ENCODE measurements around the gene ABCF1.

ABCF1 gene

GRCh38 chr6:30601815-30602641 is 30.8 kb downstream of the ABCF1 start:
- no peak for DNase-seq

- DNase-seq = no peak
Observed at GRCh38 chr6:30603961-30604360, 32.7 kb downstream of the ABCF1 start.

DNA sequence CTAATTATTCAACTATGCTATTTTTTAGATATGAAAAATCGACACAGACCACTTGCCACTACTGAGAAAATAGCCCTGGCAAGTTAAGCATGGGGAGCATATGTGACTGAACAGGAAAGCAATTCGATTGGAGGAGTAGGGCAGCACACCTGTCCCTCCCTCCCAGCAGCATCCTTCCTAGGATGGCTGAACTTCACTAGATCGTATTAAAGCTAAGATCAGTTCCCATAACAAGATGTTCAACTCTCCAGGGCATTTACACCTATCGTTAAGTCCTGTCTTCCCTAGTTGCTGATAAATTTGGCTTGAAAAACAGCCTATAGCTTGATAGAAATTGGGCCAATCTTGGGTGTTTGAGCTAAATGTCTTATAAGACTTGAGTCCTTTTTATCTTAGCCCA is 38.8 kb downstream of the ABCF1 start:
- no peak for DNase-seq

GRCh38 chr6:30611150-30611855 is 40.1 kb downstream of the ABCF1 start:
- no peak for DNase-seq

DNA sequence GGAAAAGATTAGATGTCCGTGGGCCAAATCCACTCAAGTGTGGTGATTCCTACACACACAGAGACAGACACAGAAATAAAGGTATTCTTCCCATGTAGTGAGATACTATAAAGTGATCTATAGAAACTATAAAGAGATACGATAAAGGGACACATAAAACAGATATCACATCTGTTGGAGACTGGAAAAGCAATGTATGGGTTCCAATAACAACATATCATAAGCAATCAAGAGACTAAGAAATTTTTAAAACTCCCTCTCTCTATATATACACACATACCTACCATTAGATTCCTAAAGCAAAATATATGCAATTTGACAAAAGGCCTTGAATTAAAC is 40.6 kb downstream of the ABCF1 start:
- DNase-seq = no peak

DNA sequence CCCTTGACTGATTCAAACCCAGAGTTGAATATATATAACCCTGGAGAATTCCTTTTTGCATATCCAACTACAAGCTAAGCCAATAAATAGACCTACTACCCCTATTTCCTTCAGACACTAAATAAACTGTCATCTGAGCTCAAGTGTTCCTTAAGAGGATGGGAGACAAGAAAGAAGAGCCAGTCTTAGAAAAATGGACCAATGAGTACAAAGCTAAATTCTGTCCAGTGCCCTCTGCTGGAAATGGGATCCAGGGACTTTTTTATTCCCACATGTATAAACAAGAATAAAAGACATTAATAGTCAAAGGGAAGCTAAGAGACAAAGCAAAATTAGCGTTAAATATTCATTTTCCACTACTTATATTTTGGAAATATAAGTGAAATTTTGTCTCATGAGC is 41.0 kb downstream of the ABCF1 start:
- no peak for DNase-seq

DNA sequence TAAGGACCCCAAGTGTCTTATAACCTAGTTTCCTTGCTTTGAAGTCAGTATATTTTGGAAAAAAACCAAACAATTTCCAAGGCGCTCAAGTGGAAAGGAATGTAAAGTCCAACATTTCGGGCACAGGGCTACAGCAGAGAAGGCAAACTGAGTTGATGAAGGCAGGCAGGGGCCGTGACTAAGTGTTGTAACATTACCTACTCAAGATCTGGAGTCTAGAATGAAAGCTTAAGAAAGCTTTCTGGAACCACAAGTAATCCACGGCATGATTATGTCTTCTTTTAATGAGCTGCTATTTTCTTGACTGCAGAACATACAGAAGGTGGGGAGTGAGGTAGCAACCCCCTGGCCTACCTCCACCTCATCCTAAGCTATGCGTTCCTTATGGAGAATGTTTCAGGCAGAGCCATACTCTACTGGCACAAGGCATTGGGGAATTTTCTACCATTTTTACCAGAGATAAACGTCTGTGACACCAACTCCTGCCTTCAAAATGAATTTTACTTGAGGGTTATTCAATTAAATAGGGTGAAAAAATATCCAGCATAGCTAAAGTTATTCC is 41.5 kb downstream of the ABCF1 start:
- no peak for DNase-seq

- DNase-seq = no peak
Observed at GRCh38 chr6:30613251-30614043, 42.2 kb downstream of the ABCF1 start.

GRCh38 chr6:30614044-30614842 is 43.0 kb downstream of the ABCF1 start:
- DNase-seq = no peak

GRCh38 chr6:30614843-30615218 is 43.6 kb downstream of the ABCF1 start:
- DNase-seq = peak; percentile 99

DNA sequence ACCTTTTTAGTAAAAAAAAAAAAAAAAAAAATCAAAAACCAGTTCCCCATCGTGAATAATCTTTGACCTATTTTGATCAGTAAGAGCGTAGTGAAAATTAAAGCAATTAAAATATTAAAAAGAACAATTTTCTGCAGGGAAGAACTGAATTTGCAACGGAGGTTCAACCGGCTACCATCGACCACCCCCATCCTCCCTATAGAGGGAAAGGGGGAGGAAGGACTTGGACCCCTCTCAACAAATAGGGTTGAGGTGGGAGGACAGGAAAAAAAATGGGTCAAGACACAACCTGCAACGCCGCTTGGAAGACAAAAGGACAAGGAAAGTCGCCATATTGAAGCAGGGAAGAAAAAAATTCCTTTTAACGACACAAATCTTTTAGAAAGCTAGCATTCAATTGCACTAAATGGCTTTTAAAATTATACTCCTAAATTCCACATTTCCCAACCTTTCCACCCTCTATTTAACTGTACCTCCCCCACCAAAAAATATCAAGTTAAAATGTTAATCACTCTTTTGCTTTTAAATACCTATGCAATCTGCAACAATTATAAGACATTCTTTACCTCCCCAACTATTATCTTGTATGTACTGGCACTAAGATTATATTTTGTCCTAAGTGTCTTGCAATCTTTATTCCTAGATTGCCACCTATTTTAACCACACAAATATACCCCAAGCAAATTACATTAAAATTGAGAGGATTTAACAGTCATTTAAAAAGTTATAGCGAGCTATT is 44.1 kb downstream of the ABCF1 start:
- peak; percentile 95 for DNase-seq

- DNase-seq = peak; percentile 63
Observed at GRCh38 chr6:30615958-30616810, 44.9 kb downstream of the ABCF1 start.

DNA sequence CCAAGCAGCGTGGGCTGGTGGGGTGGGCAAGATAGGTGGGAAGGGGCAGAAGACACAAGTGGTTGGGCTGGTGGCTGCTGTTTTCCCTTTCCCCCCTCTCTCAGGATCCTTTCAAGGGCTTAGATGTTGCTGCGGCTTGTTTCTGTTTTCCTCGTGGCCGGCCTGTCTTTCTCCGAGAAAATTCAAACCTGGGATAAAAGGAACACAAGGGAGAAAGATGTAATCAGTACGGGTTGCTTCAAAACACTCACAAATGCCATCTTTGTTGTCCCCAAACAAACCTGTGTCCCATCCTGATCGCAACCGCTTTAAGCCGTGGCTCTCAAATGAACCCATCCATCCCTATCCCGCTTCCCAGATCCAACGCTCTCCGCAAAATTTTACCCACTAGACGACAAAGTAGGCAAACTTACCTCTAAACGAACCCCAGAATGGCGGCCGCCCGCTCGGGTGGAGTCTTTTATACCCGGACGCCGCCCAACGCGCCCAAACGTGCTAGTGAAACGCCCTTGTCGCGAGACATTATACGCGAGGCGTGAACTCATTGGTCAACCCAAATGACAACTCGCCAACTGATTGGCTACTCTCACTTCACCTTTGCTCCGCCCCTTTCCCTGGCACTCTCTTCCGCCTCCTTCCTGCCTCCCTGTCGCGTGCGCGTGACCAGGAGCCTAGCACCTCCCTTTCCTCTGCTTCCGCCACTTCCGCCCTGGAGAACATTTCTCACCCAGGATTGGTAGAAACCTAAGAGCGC is 45.7 kb downstream of the ABCF1 start, which contains the start of gene PPP1R10:
Gene PPP1R10, minus strand, starts transcription at position 433 of the 754 bp plus-strand sequence. CDS start 7,299 bp downstream, outside the sequence.
- peak; percentile 100 for DNase-seq

- peak; percentile 99 for DNase-seq
Observed at GRCh38 chr6:30617565-30618269, 46.5 kb downstream of the ABCF1 start, which contains the start of gene MRPS18B. Gene MRPS18B (plus strand): TSS chr6:30617840. CDS start chr6:30617866, 26 bp downstream.

- no peak for DNase-seq
Observed at GRCh38 chr6:30618270-30618797, 47.1 kb downstream of the ABCF1 start.

- DNase-seq = no peak
Observed at GRCh38 chr6:30619561-30619960, 48.3 kb downstream of the ABCF1 start.

DNA sequence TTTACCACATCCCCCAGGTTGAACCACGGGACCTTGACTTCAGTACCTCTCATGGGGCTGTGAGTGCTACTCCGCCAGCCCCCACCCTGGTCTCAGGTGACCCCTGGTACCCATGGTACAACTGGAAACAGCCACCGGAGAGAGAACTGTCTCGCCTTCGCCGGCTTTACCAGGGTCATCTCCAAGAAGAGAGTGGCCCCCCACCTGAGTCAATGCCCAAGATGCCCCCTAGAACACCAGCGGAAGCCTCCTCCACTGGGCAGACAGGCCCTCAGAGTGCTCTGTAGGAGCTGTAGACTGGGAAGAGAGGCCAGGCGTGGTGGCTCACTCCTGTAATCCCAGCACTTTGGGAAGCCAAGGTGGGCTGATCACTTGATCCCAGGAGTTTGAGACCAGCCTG is 54.3 kb downstream of the ABCF1 start:
- no peak for DNase-seq

DNA sequence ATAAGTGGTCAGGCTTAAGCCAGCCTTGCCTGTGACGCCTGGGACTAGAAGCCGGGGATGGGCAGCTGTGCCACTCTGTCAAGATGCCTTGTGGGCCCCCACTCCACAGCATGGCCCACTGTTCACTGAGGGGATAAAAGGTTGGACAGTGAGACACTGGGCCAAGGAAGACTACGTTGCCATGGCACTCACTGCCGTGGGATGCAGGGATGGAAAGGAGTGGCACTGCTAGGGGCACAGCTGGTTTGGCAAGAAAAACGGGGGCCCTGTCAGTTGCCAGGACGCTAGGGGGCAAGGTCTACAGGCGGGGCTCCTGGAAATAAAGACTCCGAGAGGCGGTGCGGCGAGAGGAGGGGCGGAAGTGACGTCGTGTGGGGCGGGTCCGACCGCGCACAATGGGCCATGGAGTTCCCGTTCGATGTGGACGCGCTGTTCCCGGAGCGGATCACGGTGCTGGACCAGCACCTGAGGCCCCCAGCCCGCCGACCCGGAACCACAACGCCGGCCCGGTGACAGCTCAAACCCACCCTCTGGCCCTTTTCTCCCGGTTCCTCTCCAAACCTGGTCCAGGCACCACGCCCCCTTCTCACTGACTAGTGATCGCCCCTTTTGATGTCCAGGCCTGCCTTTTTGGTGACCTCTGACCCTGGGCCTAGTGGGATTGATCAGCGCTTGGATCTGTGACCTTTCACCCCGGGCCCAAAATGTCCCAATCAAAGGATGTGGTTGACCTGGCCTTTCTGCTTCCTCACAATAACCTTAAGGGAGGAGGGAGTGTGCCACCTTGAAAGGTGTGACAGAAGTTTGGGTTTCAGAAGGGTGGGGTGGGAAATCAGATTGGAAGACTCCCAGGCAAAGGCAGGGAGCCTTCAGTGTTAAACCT is 55.5 kb downstream of the ABCF1 start, which contains the start of gene ATAT1:
Gene ATAT1, plus strand, starts transcription at position 391 of the 883 bp plus-strand sequence.
- DNase-seq = peak; percentile 95
